GM18868 (cell line): ENCODE measurements around the gene CNOT3.
A peak's percentile ranks its signal among the peaks of the same experiment; 100 is the strongest.
"Not testable (repeated sequence)": the region's sequence is repeated elsewhere in the genome, so short reads cannot be mapped to it uniquely, and the experiment has no call there.

Experiments
- ATAC-seq: cut with Tn5 transposase; IDR thresholded peaks from one replicate; pipeline ENCODE4 v1.9.1; 2021; ENCODE audit warnings: mild to moderate bottlenecking, moderate library complexity; ENCODE audit not compliant: unreplicated experiment

Gene CNOT3

DNA sequence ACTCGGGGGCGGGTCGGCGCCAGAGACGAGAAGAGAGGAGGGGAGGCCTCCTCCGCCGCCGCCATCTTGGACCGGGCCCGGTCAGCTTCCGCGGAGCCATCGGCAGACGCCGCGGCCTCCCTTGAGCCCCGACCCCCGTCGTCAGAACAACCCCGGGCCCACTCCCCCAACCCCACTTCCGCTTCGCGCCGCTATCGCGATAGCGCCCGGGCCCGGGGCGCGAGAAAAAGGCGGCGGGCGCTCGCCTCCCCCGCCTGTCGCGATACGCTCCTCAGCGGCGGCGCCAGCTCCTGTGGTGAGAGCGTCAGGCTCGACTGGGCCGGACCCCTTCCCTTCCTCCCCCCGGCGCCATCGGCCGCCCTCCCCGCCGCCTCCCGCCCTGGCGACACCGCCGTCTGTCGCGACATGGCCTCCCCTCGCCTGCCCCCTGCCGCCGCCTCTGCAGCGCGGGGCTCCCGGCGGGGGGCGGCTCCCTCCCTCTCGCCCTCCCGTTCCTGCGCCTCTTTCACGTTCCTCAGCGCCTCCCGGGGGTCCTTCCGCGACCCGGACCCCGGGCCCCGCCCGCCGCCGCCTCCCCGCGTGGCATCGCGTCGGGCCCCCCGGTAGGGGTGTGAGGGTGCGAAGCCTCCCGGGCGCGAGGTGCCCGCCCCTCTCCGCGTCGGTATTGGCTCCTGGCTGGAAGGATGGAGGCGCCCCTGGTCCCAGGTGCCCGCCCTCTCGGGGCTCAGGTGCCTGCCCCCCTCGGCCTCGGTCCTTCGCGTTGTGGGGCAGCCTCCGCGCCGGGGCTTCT lies at the start of gene CNOT3:
Gene CNOT3, plus strand, starts transcription at position 64 of the 790 bp plus-strand sequence. CDS start 5,217 bp downstream, outside the sequence.
- ATAC-seq = no peak

DNA sequence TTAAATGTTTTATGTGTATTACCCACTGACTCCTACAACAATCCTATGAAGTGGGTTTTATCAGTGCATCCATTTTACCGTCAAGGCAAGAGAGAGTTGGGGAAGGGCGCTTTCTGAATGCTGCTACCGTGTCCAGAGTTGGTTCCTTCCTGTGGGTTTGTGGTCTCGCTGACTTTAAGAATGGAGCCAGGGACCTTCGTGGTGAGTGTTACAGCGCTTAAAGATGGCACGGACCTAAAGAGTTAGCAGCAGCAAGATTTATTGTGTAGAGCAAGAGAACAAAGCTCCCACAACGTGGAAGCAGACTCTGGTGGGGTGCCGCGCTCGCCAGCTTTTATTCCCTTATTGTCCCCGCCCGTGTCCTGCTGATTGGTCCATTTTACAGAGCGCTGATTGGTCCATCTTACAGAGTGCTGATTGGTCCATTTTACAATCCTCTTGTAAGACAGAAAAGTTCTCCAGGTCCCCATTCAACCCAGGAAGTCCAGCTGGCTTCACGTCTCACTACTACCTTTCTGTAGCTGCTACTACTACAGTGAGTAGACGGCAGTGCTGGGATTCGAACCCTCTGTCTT lies 43.0 kb upstream of the CNOT3 start:
- no peak for ATAC-seq

DNA sequence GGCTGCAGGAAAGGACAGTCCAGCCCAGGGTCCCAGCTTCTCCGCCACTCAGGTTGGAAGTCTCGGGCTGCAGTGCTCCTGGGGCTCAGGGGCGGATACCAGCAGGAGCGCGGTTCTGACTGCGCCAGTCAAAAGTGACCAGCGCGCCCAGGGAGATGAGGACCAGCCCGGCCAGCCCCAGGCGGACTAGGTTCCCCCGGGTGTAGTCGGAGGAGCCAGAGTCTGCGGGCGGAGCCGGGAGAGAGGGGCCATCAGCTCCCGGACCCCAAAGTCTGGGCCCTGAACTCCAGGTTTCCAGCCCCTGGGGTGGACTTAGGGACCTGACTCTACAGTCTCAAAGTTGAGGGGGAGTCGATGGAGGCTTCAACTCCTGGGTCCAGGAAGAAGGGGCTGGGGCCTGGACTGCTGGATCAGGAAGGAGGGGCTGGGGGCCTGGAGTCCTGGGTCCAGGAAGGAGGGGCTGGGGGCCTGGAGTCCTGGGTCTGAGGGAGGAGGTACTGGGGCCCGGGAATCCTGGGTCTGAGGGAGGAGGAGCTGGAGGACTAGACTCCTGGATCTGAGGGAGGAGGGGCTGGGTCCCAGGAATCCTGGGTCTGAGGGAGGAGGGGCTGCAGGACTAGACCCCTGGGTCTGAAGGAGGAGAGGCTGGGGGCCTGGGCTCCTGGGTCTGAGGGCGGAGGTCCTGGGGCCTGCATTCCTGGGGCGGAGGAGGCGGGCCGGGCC lies 42.3 kb upstream of the CNOT3 start:
- ATAC-seq = no peak

DNA sequence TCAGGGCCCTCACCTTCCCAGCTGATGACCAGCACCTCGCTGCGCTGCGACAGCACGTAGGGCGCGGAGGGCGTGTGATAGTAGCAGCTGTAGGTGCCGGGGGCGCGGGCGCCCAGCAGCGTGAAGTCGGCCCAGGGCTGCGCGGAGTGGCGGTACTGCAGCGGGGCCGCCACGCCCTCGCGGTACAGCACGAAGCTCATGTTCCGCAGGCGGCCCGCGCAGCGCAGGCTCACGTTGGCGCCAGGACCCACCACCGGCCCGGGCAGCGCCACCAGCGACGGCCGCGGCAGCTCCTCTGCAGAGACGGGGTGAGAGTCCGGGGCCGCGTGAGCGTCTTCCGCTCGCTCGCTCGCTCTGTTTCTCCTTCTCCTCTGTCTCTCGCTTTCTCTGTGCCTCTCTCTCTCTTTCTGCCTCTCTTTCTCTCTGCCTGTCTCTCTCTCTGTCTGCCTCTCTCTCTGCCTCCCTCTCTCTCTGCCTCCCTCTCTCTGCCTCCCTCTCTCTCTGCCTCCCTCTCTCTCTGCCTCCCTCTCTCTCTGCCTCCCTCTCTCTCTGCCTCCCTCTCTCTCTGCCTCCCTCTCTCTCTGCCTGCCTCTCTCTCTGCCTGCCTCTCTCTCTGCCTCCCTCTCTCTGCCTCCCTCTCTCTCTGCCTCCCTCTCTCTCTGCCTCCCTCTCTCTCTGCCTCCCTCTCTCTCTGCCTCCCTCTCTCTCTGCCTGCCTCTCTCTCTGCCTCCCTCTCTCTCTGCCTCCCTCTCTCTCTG lies 41.5 kb upstream of the CNOT3 start:
- not testable (repeated sequence) for ATAC-seq

DNA sequence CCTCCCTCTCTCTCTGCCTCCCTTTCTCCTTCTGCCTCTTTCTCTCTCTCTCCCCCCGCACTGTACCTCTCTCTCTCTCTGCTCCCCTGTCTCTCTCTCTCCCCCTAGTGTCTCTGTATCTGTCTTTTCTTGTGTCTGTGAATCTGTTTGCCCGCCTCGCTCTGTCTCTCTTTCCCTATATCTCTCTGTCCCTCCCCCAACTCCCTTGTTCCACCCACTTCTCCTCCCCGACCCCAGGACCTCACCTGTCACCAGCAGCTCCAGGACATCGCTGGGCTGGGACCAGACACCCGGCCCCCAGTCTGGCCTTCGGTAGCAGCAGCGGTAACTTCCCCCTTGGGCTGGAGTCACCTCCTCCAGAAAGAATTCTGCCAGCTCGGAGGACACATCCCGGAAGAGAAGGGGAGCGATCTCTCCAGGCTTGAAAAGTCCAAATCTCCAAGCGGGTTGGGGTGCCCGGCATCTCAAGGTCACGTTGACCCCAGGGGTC lies 40.9 kb upstream of the CNOT3 start:
- no peak for ATAC-seq

GRCh38 chr19:54099190-54099902 lies 38.2 kb upstream of the CNOT3 start:
- no peak for ATAC-seq

- not testable (repeated sequence) for ATAC-seq
Measured at GRCh38 chr19:54099903-54100255, 37.7 kb upstream of the CNOT3 start.

DNA sequence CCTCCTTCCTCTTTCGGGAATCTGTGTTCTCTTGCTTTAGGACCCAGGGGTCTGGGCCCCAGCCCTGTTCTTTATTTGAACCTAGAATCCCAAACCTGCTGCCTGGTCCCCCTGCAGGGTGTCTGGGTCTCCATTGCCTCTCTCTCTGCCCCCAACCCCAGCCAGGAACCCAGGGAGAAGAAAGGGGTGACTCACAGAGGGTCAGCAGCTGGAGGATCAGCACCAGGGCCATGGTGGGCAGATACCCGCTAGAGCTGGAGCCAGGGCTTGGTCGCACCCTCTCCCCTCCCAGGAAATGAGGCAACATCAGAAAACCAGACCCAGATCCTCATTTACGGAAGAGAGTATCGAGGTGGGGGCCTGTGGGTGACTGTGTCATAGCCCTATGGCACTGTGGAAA lies 37.0 kb upstream of the CNOT3 start, which contains the start of gene OSCAR:
Gene OSCAR, minus strand, starts transcription at position 243 of the 400 bp plus-strand sequence. Its CDS starts 11 bp downstream, at position 232.
- ATAC-seq = no peak

DNA sequence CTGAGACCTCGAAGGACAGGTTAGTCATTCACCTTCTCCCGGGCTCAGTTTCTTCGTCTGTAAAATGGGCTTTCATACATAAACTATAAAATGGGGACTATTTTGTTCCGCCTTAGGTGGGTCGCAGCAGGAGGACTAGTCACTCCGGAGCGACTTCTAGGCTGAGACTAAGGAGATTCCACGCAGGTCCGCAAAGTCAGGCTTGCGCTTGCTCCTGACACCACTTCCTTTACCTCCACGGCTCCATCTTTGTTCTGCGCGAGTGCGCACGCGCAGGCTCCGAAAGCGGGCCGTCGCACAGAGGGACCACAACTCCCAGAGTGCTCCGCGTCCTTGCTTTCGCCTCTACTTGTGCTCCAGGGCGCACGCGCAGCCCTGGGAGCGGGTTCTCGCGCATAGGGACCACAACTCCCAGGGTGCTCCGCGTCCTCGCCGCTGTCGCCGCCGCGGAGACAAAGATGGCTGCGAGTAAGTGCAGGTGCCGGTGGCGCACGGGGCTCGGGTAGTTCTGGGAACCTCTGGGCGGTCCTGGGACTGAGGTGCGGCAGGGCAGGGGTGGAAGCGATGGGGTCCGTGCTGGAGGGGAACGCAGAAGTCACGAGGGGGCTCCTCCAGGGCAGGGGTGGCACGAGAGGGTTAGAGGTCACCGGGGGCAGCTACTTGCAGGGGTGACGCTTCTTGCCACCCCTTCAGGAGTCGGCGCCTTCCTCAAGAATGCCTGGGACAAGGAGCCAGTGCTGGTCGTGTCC lies 35.0 kb upstream of the CNOT3 start, which contains the start of gene NDUFA3:
Gene NDUFA3, plus strand, starts transcription at position 435 of the 749 bp plus-strand sequence. Its CDS starts 24 bp downstream, at position 459.
- ATAC-seq = peak; percentile 97

- ATAC-seq = no peak
Measured at GRCh38 chr19:54104998-54105715, 32.4 kb upstream of the CNOT3 start.

DNA sequence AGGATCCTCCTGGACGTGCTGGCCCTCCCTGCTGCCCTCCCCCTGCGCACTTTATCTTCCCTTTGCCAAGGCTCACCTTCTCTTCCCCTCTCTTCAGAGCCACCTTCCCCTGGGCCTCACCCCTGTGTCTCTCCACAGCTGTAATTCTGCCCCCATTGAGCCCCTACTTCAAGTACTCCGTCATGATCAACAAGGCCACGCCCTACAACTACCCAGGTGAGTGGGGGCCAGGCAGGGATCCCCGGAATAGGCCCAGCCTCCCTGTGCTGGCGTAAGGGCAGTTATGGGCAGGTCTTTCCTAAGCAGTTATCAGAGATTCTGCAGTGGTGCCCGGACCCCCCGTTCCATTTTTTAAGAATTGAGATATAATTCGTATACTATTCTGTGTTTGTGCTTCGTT lies 31.8 kb upstream of the CNOT3 start:
- ATAC-seq = no peak

DNA sequence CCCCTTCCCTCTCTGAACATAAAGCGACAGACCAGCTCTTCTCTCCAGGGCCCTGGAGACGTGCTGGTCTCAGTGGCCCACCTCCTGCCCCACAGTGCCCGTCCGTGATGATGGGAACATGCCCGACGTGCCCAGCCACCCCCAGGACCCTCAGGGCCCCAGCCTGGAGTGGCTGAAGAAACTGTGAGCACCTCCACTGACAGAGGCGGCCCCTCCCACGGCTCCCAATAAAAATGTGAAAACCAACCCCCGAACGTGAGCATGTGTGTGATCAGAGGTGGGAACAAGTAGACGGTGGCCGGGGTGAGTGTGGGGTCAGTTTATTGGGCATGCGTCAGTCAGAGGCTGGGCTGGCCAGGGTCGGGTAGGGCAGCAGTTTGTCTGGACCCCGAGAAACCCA lies 30.8 kb upstream of the CNOT3 start:
- ATAC-seq = no peak

DNA sequence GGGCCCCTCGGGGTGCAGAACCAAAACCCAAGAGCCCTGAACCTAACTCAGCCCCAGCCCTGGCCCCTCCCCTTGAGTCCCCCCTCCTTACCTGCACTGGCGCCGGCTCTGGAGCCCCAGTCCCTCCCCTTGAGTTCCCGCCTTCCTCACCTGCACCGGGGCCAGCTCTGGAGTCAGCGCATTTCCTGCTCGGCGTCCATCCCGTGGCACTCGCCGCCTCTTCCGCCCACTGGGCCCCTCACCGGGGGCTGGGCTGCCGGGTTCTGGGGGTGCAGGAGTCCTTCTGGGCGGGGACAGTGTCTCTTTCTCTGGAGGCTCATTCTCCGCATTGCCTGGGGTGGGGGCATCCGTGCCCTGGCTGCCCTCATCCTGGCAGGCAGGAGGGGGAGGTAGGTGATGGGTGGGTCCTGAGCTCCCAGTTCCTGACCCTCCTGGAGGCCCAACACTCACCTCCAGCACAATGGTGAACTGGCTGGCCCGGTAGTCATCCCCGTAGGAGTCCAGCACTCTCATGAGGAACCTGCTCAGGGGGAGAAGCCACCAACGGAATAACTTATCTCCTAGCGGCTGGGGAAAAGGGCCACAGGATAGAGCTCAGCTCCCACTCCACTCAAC lies 29.6 kb upstream of the CNOT3 start:
- ATAC-seq = no peak

DNA sequence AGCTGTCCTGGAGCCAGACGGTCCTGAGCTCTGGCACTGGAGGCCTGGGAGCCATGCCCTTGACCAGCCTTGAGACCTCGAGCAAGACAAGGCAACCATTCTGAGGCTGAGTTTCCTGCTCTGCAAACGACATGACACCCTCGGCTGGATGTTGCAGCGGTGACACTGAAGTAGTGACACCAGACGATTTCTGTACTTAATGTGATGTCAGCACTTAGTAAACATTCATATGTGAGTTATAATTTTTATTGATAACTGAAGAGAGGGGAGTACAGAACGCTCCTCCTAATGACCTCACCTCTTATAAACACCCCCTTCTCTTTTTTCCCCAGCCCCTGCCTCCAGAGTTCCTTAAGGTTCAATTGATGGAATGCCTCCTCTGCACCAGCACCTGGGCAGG lies 29.1 kb upstream of the CNOT3 start:
- no peak for ATAC-seq

DNA sequence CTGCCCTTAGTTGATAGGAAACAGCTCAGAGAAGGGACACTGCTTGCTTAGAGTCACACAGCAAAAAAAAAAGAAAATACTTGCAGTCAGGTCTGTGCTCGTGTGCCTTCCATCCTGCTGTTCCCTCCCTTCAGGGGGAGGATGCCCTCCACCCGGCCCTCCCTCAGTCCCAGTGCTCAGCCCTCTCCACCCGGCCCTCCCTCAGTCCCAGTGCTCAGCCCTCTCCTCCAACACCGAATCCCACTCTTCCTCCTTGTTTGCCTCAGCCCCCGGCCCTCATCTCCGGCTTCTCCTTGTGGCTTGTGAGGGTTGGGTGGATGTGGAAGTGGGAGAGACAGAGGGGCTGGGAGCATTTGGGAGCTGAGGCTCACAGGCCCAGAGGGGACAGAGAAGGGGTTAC lies 27.9 kb upstream of the CNOT3 start:
- no peak for ATAC-seq

- ATAC-seq = no peak
Measured at GRCh38 chr19:54114340-54115108, 23.0 kb upstream of the CNOT3 start.
